ENCODE data around the gene EDN2.
A peak's percentile ranks its signal among the peaks of the same experiment; 100 is the strongest.

The EDN2 gene

GRCh38 chr1:41520951-41521752 lies 36.7 kb upstream of the EDN2 start:
- no peaks in the 10 kb centered on the region for H3K9me3 ChIP-seq (ENCODE audit: control insufficient read depth, insufficient read depth, low read depth, low read length)
- H3K4me1 ChIP-seq (ENCODE audit: control insufficient read depth, insufficient read depth, low read length), result no peaks in the 10 kb centered on the region
- ChIA-PET POLR2A (no interaction called here), CTCF (no interaction called here)
- no peaks in the 10 kb centered on the region for H3K36me3 ChIP-seq (ENCODE audit: control insufficient read depth in 2 of 2, insufficient read depth in 1 of 2, low read length in 2 of 2)
- no peak for TF ChIP-seq ZNF175 (tag by site-specific recombination; IDR thresholded peaks at IDR 0.05)
- TF ChIP-seq GLIS2 (tag by site-specific recombination; IDR thresholded peaks at IDR 0.05), result no peak
- no peak for TF ChIP-seq KLF1 (tag by site-specific recombination; IDR thresholded peaks at IDR 0.05)
- H3K27ac ChIP-seq (ENCODE audit: extremely low read depth, low read depth, low read length), result no peak overlapping the region
- no peak overlapping the region for H3K4me3 ChIP-seq (ENCODE audit: low read depth, low read length)

GRCh38 chr1:41519667-41520066 lies 35.2 kb upstream of the EDN2 start:
- H3K4me1 ChIP-seq (ENCODE audit: control insufficient read depth, insufficient read depth, low read length), result no peaks in the 10 kb centered on the region
- no peaks in the 10 kb centered on the region for H3K36me3 ChIP-seq (ENCODE audit: control insufficient read depth in 2 of 2, insufficient read depth in 1 of 2, low read length in 2 of 2)
- ChIA-PET POLR2A (no interaction called here), CTCF (interaction anchor here (0.5 to 0.6 kb wide), 4 partner anchors 63 to 429 kb away, joined by 3 to 4 read pairs (median 3); no protein-coding TSS in a partner anchor)
- H3K4me3 ChIP-seq (ENCODE audit: low read depth, low read length), result no peak overlapping the region
- no peak for TF ChIP-seq ELK4 (IDR thresholded peaks at IDR 0.05; ENCODE audit: borderline replicate concordance, low read depth, low read length)
- no peak for TF ChIP-seq ZBTB6 (tag by site-specific recombination; IDR thresholded peaks at IDR 0.05)
- 0 out of 2 replicates have a peak, but pooled peaks have one; percentile 19 for TF ChIP-seq ZBTB17 (tag by site-specific recombination; IDR thresholded peaks at IDR 0.05)
- peak; percentile 89 for TF ChIP-seq ZNF366 (tag by site-specific recombination; conservative IDR thresholded peaks at IDR 0.05)
- no peak for TF ChIP-seq ZNF473 (tag by site-specific recombination; IDR thresholded peaks at IDR 0.05)
- no peak for TF ChIP-seq ZNF394 (tag by site-specific recombination; IDR thresholded peaks at IDR 0.05; ENCODE audit: borderline replicate concordance)
- no peak for TF ChIP-seq ZNF677 (tag by site-specific recombination; IDR thresholded peaks at IDR 0.05)
- no peak for TF ChIP-seq ZNF148 (tag by site-specific recombination; IDR thresholded peaks at IDR 0.05; ENCODE audit: borderline replicate concordance)
- no peak for TF ChIP-seq MZF1 (tag by site-specific recombination; IDR thresholded peaks at IDR 0.05; ENCODE audit: borderline replicate concordance)
- no peak for TF ChIP-seq ZNF433 (tag by site-specific recombination; IDR thresholded peaks at IDR 0.05; ENCODE audit: low read depth)
- H3K27ac ChIP-seq (ENCODE audit: extremely low read depth, low read depth, low read length), result no peak overlapping the region
- no peaks in the 10 kb centered on the region for H3K9me3 ChIP-seq (ENCODE audit: control insufficient read depth, insufficient read depth, low read depth, low read length)

GRCh38 chr1:41518471-41518870 lies 34.0 kb upstream of the EDN2 start:
- H3K9me3 ChIP-seq (ENCODE audit: control insufficient read depth, insufficient read depth, low read depth, low read length), result no peaks in the 10 kb centered on the region
- POLR2A ChIA-PET, result interaction anchor here (0.7 kb wide), 1 partner anchor 38 kb away, joined by 6 read pairs; no protein-coding TSS in a partner anchor
- CTCF ChIA-PET, result interaction anchor here (1.1 to 4.5 kb wide), 3 partner anchors 12 to 63 kb away, joined by 3 to 25 read pairs (median 23); no protein-coding TSS in a partner anchor

More at GRCh38 chr1:41518471-41518870, 34.0 kb upstream of the EDN2 start:
- TF ChIP-seq ZNF658 (tag by site-specific recombination; IDR thresholded peaks at IDR 0.05) (no peak), ZNF843 (tag by site-specific recombination; IDR thresholded peaks at IDR 0.05) (no peak)
- Histone ChIP-seq H3K27ac (ENCODE audit: extremely low read depth, low read depth, low read length) (no peak overlapping the region), H3K4me1 (ENCODE audit: control insufficient read depth, insufficient read depth, low read length) (no peaks in the 10 kb centered on the region), H3K36me3 (ENCODE audit: control insufficient read depth in 2 of 2, insufficient read depth in 1 of 2, low read length in 2 of 2) (no peaks in the 10 kb centered on the region), H3K4me3 (ENCODE audit: low read depth, low read length) (no peak overlapping the region)

Measured in HEK293 (cell line).